Measurements from ENCODE around the gene TMEM141. TPM values are rescaled to one million over a fixed set of nuclear protein-coding genes. Genes with fewer than 3 reads are reported as not detected.

Gene TMEM141
- total RNA-seq, 1 experiment from 2014 or later: 70.4 TPM

DNA sequence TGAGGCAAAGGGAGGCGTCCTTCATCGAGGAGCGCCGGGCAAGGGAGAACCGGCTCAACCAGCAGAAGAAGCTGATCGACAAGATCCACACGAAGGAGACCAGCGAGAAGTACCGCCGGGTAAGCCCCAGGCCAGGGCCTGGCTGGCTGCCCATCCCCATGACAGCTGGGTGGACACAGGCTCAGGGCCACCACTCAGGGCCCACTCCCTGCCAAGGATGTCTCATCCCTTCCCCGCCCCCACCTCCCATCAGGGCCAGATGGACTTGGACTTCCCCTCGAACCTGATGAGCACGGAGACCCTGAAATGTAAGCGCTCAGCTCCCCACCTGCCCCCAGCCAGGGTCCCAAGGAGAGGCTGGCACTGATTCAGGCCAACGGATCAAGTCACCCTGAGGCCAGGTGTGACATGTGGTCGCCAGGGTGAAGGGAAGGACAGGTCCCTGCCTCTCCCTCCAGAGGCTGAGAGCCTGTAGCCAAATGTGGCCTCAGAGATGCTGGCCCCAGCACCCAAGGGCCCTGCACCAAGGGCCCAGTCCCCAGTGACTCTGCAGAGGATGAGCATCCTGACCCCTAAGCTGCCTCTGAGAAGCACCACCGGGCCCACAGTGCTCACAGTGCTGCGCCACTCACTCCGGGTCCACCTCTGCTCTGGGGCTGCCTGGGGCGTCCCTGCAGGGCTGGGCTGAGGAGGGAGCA is 13.5 kb downstream of the TMEM141 start:
- Mint-ChIP-seq H3K36me3 (ENCODE audit: insufficient read depth, unreplicated experiment) (peaks cover 6% of the 10 kb centered on the region), H3K27me3 (ENCODE audit: insufficient read depth, unreplicated experiment) (no peaks in the 10 kb centered on the region), H3K4me3 (ENCODE audit: unreplicated experiment) (no peak overlapping the region), H3K4me1 (ENCODE audit: insufficient read depth, unreplicated experiment) (peaks cover 14% of the 10 kb centered on the region), H3K9me3 (ENCODE audit: unreplicated experiment) (no peaks in the 10 kb centered on the region), H3K27ac (ENCODE audit: low read depth, unreplicated experiment) (no peak overlapping the region)
- TF ChIP-seq, protein P1, sequence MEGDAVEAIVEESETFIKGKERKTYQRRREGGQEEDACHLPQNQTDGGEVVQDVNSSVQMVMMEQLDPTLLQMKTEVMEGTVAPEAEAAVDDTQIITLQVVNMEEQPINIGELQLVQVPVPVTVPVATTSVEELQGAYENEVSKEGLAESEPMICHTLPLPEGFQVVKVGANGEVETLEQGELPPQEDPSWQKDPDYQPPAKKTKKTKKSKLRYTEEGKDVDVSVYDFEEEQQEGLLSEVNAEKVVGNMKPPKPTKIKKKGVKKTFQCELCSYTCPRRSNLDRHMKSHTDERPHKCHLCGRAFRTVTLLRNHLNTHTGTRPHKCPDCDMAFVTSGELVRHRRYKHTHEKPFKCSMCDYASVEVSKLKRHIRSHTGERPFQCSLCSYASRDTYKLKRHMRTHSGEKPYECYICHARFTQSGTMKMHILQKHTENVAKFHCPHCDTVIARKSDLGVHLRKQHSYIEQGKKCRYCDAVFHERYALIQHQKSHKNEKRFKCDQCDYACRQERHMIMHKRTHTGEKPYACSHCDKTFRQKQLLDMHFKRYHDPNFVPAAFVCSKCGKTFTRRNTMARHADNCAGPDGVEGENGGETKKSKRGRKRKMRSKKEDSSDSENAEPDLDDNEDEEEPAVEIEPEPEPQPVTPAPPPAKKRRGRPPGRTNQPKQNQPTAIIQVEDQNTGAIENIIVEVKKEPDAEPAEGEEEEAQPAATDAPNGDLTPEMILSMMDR (IDR thresholded peaks at IDR 0.05; ENCODE audit: unreplicated experiment): no peak
- BruUV-seq (replicated peaks): no TSS peak
- ChIA-PET POLR2A (no interaction called here), CTCF (interaction anchor here (0.5 to 3.1 kb wide), 2 partner anchors 12 to 787 kb away, joined by 5 to 12 read pairs; no protein-coding TSS in a partner anchor)
- intact Hi-C loops (cut with micrococcal nuclease): no loop called here
- no peak for DNase-seq (ENCODE audit: unreplicated experiment)

DNA sequence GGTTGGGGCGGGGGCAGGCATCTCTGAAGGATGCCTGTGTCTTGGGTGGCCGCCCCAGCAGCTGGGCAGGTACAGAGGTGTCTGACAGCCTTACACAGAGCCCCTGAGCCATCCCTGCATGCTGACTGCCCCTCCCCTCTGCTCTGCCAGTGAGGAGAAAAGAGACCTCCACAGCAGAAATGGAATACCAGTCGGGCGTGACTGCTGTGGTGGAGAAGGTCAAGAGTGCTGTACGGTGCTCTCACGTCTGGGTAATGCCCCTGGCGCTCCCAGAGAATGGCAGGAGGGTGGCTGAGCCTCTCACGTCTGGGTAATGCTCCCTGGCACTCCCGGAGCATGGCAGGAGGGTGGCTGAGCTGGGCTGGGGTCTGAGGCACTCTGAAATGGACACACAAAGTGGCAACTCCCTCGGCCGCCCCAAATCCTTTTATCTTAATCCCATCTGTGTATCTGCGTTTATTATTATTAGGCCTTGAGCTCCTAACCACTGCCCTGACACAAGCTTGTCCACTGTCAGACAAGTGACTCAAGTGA is 14.1 kb downstream of the TMEM141 start:
- no peak overlapping the region for H3K27ac Mint-ChIP-seq (ENCODE audit: low read depth, unreplicated experiment)
- no peaks in the 10 kb centered on the region for H3K27me3 Mint-ChIP-seq (ENCODE audit: insufficient read depth, unreplicated experiment)
- DNase-seq (ENCODE audit: unreplicated experiment): no peak
- no peaks in the 10 kb centered on the region for H3K9me3 Mint-ChIP-seq (ENCODE audit: unreplicated experiment)
- H3K4me1 Mint-ChIP-seq (ENCODE audit: insufficient read depth, unreplicated experiment): peaks cover 10% of the 10 kb centered on the region
- CTCF ChIA-PET: interaction anchor here (0.5 to 0.9 kb wide), 2 partner anchors 320 to 787 kb away, joined by 5 to 6 read pairs; no protein-coding TSS in a partner anchor
- no peak overlapping the region for H3K4me3 Mint-ChIP-seq (ENCODE audit: unreplicated experiment)
- POLR2A ChIA-PET: interaction anchor here (5.6 kb wide), 1 partner anchor 13 kb away, joined by 33 read pairs; the partner anchor contains the start of gene TMEM141
- TF ChIP-seq, protein P1 (IDR thresholded peaks at IDR 0.05; ENCODE audit: unreplicated experiment): no peak
- BruUV-seq (replicated peaks): no TSS peak
- intact Hi-C loops (cut with micrococcal nuclease): no loop called here
- H3K36me3 Mint-ChIP-seq (ENCODE audit: insufficient read depth, unreplicated experiment): peaks cover 6% of the 10 kb centered on the region

DNA sequence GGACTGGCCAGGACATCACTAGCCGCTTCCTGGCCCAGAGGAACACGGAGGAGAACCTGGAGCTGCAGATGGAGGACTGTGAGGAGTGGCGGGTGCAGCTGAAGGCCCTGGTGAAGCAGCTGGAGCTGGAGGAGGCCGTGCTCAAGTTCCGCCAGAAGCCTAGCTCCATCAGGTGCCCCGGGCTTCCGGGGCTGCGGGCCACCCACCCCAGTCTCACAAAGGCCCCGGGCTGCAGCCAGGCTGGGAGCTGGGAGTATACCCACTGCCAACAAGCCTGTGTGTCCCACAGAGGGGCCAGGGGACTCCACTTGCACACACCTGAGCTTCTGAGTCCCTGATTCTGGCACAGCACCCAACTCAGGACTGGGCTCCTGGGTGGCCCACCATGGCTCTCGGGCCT is 14.9 kb downstream of the TMEM141 start:
- H3K4me3 Mint-ChIP-seq (ENCODE audit: unreplicated experiment): peak overlapping the region; percentile 76
- no TSS peak for BruUV-seq (replicated peaks)
- no peak overlapping the region for H3K27ac Mint-ChIP-seq (ENCODE audit: low read depth, unreplicated experiment)
- TF ChIP-seq, protein P1 (IDR thresholded peaks at IDR 0.05; ENCODE audit: unreplicated experiment): no peak
- H3K27me3 Mint-ChIP-seq (ENCODE audit: insufficient read depth, unreplicated experiment): no peaks in the 10 kb centered on the region
- H3K9me3 Mint-ChIP-seq (ENCODE audit: unreplicated experiment): no peaks in the 10 kb centered on the region
- no peak for DNase-seq (ENCODE audit: unreplicated experiment)
- ChIA-PET CTCF (interaction anchor here (0.6 to 2.8 kb wide), 6 partner anchors 12 to 321 kb away, joined by 3 to 11 read pairs (median 5); partner anchors contain the start of gene AJM1), POLR2A (interaction anchor here (1.3 to 5.6 kb wide), 3 partner anchors 14 to 78 kb away, joined by 3 to 33 read pairs (median 4); partner anchors contain the start of gene TMEM141)
- intact Hi-C loops (cut with micrococcal nuclease): no loop called here
- peaks cover 2% of the 10 kb centered on the region for H3K4me1 Mint-ChIP-seq (ENCODE audit: insufficient read depth, unreplicated experiment)
- peaks cover 9% of the 10 kb centered on the region for H3K36me3 Mint-ChIP-seq (ENCODE audit: insufficient read depth, unreplicated experiment)

DNA sequence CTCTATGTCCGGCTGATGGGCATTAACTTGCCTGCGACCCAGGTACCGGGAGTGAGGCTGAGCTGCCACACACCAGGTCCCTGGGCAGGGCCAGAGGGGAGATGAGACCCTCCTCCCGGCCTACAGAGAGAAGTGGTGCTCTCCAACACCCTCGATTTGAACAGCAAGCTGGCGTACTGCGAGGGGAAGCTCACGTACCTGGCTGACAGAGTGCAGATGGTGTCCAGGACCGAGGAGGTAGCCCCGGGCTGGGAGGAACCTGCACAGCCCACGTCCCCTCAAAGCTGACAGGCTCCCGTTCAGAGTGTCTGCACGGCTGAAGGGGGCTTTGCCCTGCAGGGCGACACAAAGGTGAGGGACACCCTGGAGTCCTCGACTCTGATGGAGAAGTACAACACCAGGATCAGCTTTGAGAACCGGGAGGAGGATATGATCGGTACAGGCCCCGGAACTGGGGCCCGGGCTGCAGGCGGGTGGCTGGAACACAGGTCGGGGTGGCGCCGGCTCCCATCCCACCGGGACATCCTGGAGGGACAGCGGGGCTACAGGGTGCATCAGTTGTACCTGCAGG is 15.6 kb downstream of the TMEM141 start:
- no TSS peak for BruUV-seq (replicated peaks)
- ChIA-PET POLR2A (interaction anchor here (0.7 to 5.6 kb wide), 12 partner anchors 8 to 138 kb away, joined by 3 to 33 read pairs (median 4); partner anchors contain the start of genes FBXW5 and TMEM141), CTCF (interaction anchor here (0.6 to 2.8 kb wide), 6 partner anchors 13 to 228 kb away, joined by 3 to 11 read pairs (median 4); partner anchors contain the start of gene AJM1)
- peaks cover 16% of the 10 kb centered on the region for H3K36me3 Mint-ChIP-seq (ENCODE audit: insufficient read depth, unreplicated experiment)
- H3K4me1 Mint-ChIP-seq (ENCODE audit: insufficient read depth, unreplicated experiment): no peaks in the 10 kb centered on the region
- no peak overlapping the region for H3K27ac Mint-ChIP-seq (ENCODE audit: low read depth, unreplicated experiment)
- no peaks in the 10 kb centered on the region for H3K27me3 Mint-ChIP-seq (ENCODE audit: insufficient read depth, unreplicated experiment)
- DNase-seq (ENCODE audit: unreplicated experiment): no peak
- TF ChIP-seq, protein P1 (IDR thresholded peaks at IDR 0.05; ENCODE audit: unreplicated experiment): no peak
- peak overlapping the region; percentile 76 for H3K4me3 Mint-ChIP-seq (ENCODE audit: unreplicated experiment)
- no peaks in the 10 kb centered on the region for H3K9me3 Mint-ChIP-seq (ENCODE audit: unreplicated experiment)
- intact Hi-C loops (cut with micrococcal nuclease): no loop called here

All from MCF 10A (cell line).